Brain microvascular endothelial cell (primary cell): ENCODE results near the gene SPDYE4.

Experiments
- DNase-seq: peaks from one replicate; pipeline ENCODE4 v3.0.0-alpha.2; 2020
- H3K27ac ChIP-seq: fragments of 250-450 bp; sonication (Bioruptor Pico); 2 replicates; pipeline ENCODE4 v1.5.1; 2020; ENCODE audit warnings: mild to moderate bottlenecking, moderate library complexity
- H3K27me3 ChIP-seq: fragments of 250-450 bp; sonication (Bioruptor Pico); replicated peaks from 2 replicates; pipeline ENCODE4 v1.5.1; 2020; ENCODE audit warnings: mild to moderate bottlenecking
- H3K36me3 ChIP-seq: fragments of 250-450 bp; sonication (Bioruptor Pico); replicated peaks from 2 replicates; pipeline ENCODE4 v1.5.1; 2020; ENCODE audit warnings: mild to moderate bottlenecking
- H3K4me3 ChIP-seq: 2 replicates; pipeline ENCODE4 v1.5.1; 2011; ENCODE audit warnings: low read depth, mild to moderate bottlenecking, control low read depth, low read length, moderate library complexity
- CTCF ChIP-seq: IDR thresholded peaks from 2 replicates; pipeline ENCODE4 v1.5.1; 2011; ENCODE audit warnings: low read depth, mild to moderate bottlenecking, moderate library complexity, low read length, control low read depth, inconsistent platforms; ENCODE audit errors: missing control alignments
- in situ Hi-C: cut with HindIII; loops from 2 replicates; pipeline ENCODE4 v1.10.0; 2017; ENCODE audit warnings: low sequenced_read_pairs, low pct_ligation_motif_present

Gene SPDYE4

DNA sequence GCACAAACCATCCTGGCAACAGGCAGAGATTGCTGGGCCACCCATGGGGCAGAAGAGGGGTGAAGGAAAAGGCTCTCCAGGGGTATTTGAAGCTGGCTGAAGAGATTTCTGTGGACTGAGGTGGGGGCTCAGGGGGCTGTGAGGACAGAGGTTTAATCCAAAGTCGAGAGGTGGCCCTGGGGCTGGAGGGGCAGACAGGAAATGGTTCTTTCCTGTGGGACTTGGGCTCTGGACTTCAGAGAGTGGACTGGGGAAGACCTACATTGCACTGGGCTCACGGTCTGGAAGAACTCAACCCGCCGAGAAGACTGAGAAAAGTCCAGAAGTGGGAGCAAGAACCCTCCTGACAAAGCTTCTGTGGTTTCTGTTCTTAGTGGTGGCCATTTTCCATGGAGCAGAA lies 16.6 kb downstream of the SPDYE4 start:
- no peak for TF ChIP-seq CTCF

GRCh38 chr17:8741366-8741765 lies 17.0 kb downstream of the SPDYE4 start:
- Histone ChIP-seq H3K36me3 (no peaks in the 10 kb centered on the region), H3K27ac (no peak overlapping the region), H3K4me3 (no peak overlapping the region), H3K27me3 (no peaks in the 10 kb centered on the region)
- in situ Hi-C loops, result no loop called here
- TF ChIP-seq CTCF, result no peak
- no peak for DNase-seq

More for the DNA sequence above, 16.6 kb downstream of the SPDYE4 start:
- no peak for DNase-seq
- Histone ChIP-seq H3K27ac (no peak overlapping the region), H3K36me3 (no peaks in the 10 kb centered on the region), H3K27me3 (no peaks in the 10 kb centered on the region), H3K4me3 (no peak overlapping the region)
- in situ Hi-C loops, result no loop called here

DNA sequence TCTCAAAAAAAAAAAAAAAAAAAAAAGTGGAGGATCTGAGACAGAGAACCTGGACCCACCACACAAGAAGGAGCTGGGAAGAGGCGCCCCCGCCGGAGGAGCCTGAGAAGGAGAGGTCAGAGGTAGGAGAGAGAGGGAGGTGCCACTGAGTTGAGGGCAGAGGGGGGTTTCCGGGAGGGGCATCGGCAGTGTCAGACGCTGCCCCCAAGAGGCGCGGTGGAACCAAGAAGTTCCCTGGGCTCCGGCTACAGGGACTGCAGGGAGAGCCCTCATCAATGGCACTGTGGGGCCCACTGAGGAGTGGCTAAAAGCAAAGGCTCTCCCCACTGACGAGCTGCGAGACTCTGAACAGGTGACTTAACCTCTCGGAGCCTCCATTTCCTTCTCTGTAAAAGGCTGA lies 17.9 kb downstream of the SPDYE4 start:
- in situ Hi-C loops, result no loop called here
- Histone ChIP-seq H3K4me3 (no peak overlapping the region), H3K27me3 (no peaks in the 10 kb centered on the region), H3K27ac (no peak overlapping the region), H3K36me3 (no peaks in the 10 kb centered on the region)
- no peak for DNase-seq
- TF ChIP-seq CTCF, result no peak

DNA sequence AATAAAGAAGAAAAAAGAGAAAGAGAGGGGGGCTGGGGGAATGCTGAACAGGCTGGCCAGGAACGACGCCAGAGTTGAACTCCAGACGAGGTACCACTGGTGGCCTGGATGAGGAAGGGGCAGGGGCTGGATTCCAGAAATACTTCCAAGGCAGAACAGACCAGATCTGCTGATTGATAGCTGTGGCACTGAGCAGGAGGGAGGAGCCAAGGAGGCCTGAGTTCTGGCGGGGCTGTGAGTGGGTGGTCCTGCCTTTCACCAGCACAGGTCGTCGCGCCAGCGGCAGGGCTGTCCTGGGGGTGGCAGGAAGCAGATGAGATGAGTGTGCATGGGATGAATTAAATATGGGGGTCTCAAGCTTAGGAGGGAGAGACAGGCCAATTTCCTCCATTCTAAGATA lies 19.2 kb downstream of the SPDYE4 start:
- no peaks in the 10 kb centered on the region for H3K27me3 ChIP-seq
- in situ Hi-C loops, result no loop called here
- no peaks in the 10 kb centered on the region for H3K36me3 ChIP-seq
- no peak overlapping the region for H3K4me3 ChIP-seq
- no peak for DNase-seq
- no peak overlapping the region for H3K27ac ChIP-seq
- TF ChIP-seq CTCF, result no peak

- H3K27me3 ChIP-seq, result no peaks in the 10 kb centered on the region
- DNase-seq, result no peak
- no peaks in the 10 kb centered on the region for H3K36me3 ChIP-seq
- H3K27ac ChIP-seq, result no peak overlapping the region
- no peak overlapping the region for H3K4me3 ChIP-seq
- in situ Hi-C loops, result no loop called here
- no peak for TF ChIP-seq CTCF
These were observed 21.6 kb downstream of the SPDYE4 start for GRCh38 chr17:8736796-8737195.

GRCh38 chr17:8736362-8736761 lies 22.0 kb downstream of the SPDYE4 start:
- no peak for DNase-seq
- TF ChIP-seq CTCF, result no peak
- in situ Hi-C loops, result no loop called here
- H3K4me3 ChIP-seq, result no peak overlapping the region
- H3K27me3 ChIP-seq, result no peaks in the 10 kb centered on the region
- no peak overlapping the region for H3K27ac ChIP-seq
- H3K36me3 ChIP-seq, result no peaks in the 10 kb centered on the region
